HG03039 (cell line): ENCODE measurements around the gene ITPR1.

Source experiments
- ATAC-seq: cut with Tn5 transposase; IDR thresholded peaks from one replicate; pipeline ENCODE4 v1.9.1; 2021; ENCODE audit warnings: mild to moderate bottlenecking, moderate library complexity; ENCODE audit not compliant: unreplicated experiment

ITPR1 gene

GRCh38 chr3:4478261-4478660 is 14.9 kb upstream of the ITPR1 start:
- no peak for ATAC-seq

GRCh38 chr3:4491855-4492207 is 1.3 kb upstream of the ITPR1 start:
- ATAC-seq, result no peak

GRCh38 chr3:4492208-4493013 is 737 bp upstream of the ITPR1 start:
- no peak for ATAC-seq

- no peak for ATAC-seq
Measured at GRCh38 chr3:4493941-4494894, 1.1 kb downstream of the ITPR1 start.

GRCh38 chr3:4494895-4495264 is 1.7 kb downstream of the ITPR1 start:
- ATAC-seq, result no peak

GRCh38 chr3:4495294-4496086 is 2.3 kb downstream of the ITPR1 start:
- no peak for ATAC-seq

- no peak for ATAC-seq
Measured at GRCh38 chr3:4496087-4496452, 2.9 kb downstream of the ITPR1 start.

- ATAC-seq, result no peak
Measured at GRCh38 chr3:4497005-4497692, 4.0 kb downstream of the ITPR1 start.

- ATAC-seq, result no peak
Measured at GRCh38 chr3:4497843-4498324, 4.7 kb downstream of the ITPR1 start.

GRCh38 chr3:4498446-4498845 is 5.3 kb downstream of the ITPR1 start:
- no peak for ATAC-seq

- no peak for ATAC-seq
Measured at GRCh38 chr3:4501437-4501836, 8.3 kb downstream of the ITPR1 start.

GRCh38 chr3:4501927-4502326 is 8.8 kb downstream of the ITPR1 start:
- ATAC-seq, result no peak

GRCh38 chr3:4503050-4503449 is 9.9 kb downstream of the ITPR1 start:
- ATAC-seq, result peak; percentile 57

GRCh38 chr3:4504340-4505261 is 11.5 kb downstream of the ITPR1 start:
- no peak for ATAC-seq

- no peak for ATAC-seq
Measured at GRCh38 chr3:4505688-4506558, 12.8 kb downstream of the ITPR1 start.

GRCh38 chr3:4506559-4507023 is 13.4 kb downstream of the ITPR1 start:
- ATAC-seq, result no peak

GRCh38 chr3:4507024-4507596 is 14.0 kb downstream of the ITPR1 start:
- peak; percentile 26 for ATAC-seq
